H9 (cell line): ENCODE data around the gene THSD7B. TPM values are rescaled to one million over a fixed set of nuclear protein-coding genes. Genes with fewer than 3 reads are reported as not detected.

Experiments used
- DNase-seq: peaks from one replicate; pipeline ENCODE4 v3.0.0-alpha.2; 2017
- H2AFZ ChIP-seq: one replicate; pipeline ENCODE4 v1.6.1; 2013; ENCODE audit warnings: mild to moderate bottlenecking, low read length, control low read depth, moderate library complexity
- H2AK5ac ChIP-seq: 2 replicates; pipeline ENCODE4 v1.6.1; 2013; ENCODE audit warnings: low read length, control low read depth, mixed read lengths; ENCODE audit not compliant: insufficient read length
- H2BK120ac ChIP-seq: one replicate; pipeline ENCODE4 v1.6.1; 2013; ENCODE audit warnings: low read depth, mild to moderate bottlenecking, low read length, control low read depth, inconsistent platforms; ENCODE audit not compliant: poor library complexity, severe bottlenecking
- H2BK12ac ChIP-seq: 2 replicates; pipeline ENCODE4 v1.6.1; 2013; ENCODE audit warnings: low read length, control low read depth, mixed read lengths, low read depth; ENCODE audit not compliant: insufficient read length
- H2BK15ac ChIP-seq: 2 replicates; pipeline ENCODE4 v1.6.1; 2013; ENCODE audit warnings: low read depth, low read length, control low read depth
- H2BK20ac ChIP-seq: one replicate; pipeline ENCODE4 v1.6.1; 2013; ENCODE audit warnings: low read depth, mild to moderate bottlenecking, low read length, control low read depth, inconsistent platforms; ENCODE audit not compliant: poor library complexity, severe bottlenecking
- H2BK5ac ChIP-seq: 2 replicates; pipeline ENCODE4 v1.6.1; 2013; ENCODE audit warnings: low read length, control low read depth, mixed read lengths; ENCODE audit not compliant: insufficient read length
- H3K14ac ChIP-seq: 2 replicates; pipeline ENCODE4 v1.6.1; 2013; ENCODE audit warnings: low read length, control low read depth; ENCODE audit not compliant: insufficient read depth
- H3K18ac ChIP-seq: 2 replicates; pipeline ENCODE4 v1.6.1; 2013; ENCODE audit warnings: low read depth, mild to moderate bottlenecking, mixed read lengths, low read length, control low read depth; ENCODE audit not compliant: insufficient read length
- H3K23ac ChIP-seq: 2 replicates; pipeline ENCODE4 v1.6.1; 2013; ENCODE audit warnings: low read length, control low read depth, mixed read lengths, low read depth; ENCODE audit not compliant: insufficient read length
- H3K23me2 ChIP-seq: 2 replicates; pipeline ENCODE4 v1.6.1; 2013; ENCODE audit warnings: low read depth, mild to moderate bottlenecking, mixed read lengths, low read length, control low read depth; ENCODE audit not compliant: insufficient read length, poor library complexity, severe bottlenecking
- H3K27ac ChIP-seq: 2 replicates; pipeline ENCODE4 v1.5.1; 2013; ENCODE audit warnings: low read length, control low read depth, mixed read lengths, low read depth; ENCODE audit not compliant: insufficient read length
- H3K27me3 ChIP-seq: 2 replicates; pipeline ENCODE4 v1.6.1; 2013; ENCODE audit warnings: low read length, control low read depth, inconsistent platforms; ENCODE audit not compliant: insufficient read depth
- H3K4ac ChIP-seq: 2 replicates; pipeline ENCODE4 v1.6.1; 2013; ENCODE audit warnings: low read depth, mild to moderate bottlenecking, control low read depth, inconsistent platforms, low read length, moderate library complexity
- H3K4me1 ChIP-seq: 2 replicates; pipeline ENCODE4 v1.6.1; 2013; ENCODE audit warnings: low read length, control low read depth, inconsistent platforms; ENCODE audit not compliant: insufficient read depth
- H3K4me2 ChIP-seq: 2 replicates; pipeline ENCODE4 v1.6.1; 2013; ENCODE audit warnings: low read length, control low read depth, mixed read lengths; ENCODE audit not compliant: insufficient read length, insufficient read depth
- H3K56ac ChIP-seq: 2 replicates; pipeline ENCODE4 v1.6.1; 2013; ENCODE audit warnings: low read depth, mild to moderate bottlenecking, mixed read lengths, low read length, control low read depth; ENCODE audit not compliant: insufficient read length
- H3K79me1 ChIP-seq: 2 replicates; pipeline ENCODE4 v1.6.1; 2013; ENCODE audit warnings: low read depth, mild to moderate bottlenecking, moderate library complexity, low read length, control low read depth, inconsistent platforms; ENCODE audit not compliant: insufficient read depth, poor library complexity, severe bottlenecking
- H3K79me2 ChIP-seq: 2 replicates; pipeline ENCODE4 v1.6.1; 2013; ENCODE audit warnings: low read length, control low read depth, inconsistent platforms; ENCODE audit not compliant: insufficient read depth
- H3K9ac ChIP-seq: 2 replicates; pipeline ENCODE4 v1.6.1; 2013; ENCODE audit warnings: low read length, control low read depth, mixed read lengths; ENCODE audit not compliant: insufficient read length; ENCODE audit errors: extremely low read depth
- H3K9me3 ChIP-seq: one replicate; pipeline ENCODE4 v1.6.1; 2013; ENCODE audit warnings: low read depth, low read length, inconsistent platforms; ENCODE audit not compliant: control insufficient read depth
- H3T11ph ChIP-seq: one replicate; pipeline ENCODE4 v1.6.1; 2013; ENCODE audit warnings: mild to moderate bottlenecking, low read length, control low read depth, inconsistent platforms
- H4K20me1 ChIP-seq: one replicate; pipeline ENCODE4 v1.6.1; 2013; ENCODE audit not compliant: control insufficient read depth, insufficient read length, insufficient read depth
- H4K5ac ChIP-seq: 2 replicates; pipeline ENCODE4 v1.6.1; 2013; ENCODE audit warnings: low read depth, mild to moderate bottlenecking, mixed read lengths, low read length, control low read depth; ENCODE audit not compliant: insufficient read length
- H4K8ac ChIP-seq: replicated peaks from 2 replicates; pipeline ENCODE4 v1.6.1; 2013; ENCODE audit warnings: low read length, control low read depth, mixed read lengths, low read depth; ENCODE audit not compliant: insufficient read length
- H4K91ac ChIP-seq: 2 replicates; pipeline ENCODE4 v1.6.1; 2013; ENCODE audit warnings: low read depth, mild to moderate bottlenecking, moderate library complexity, mixed read lengths, low read length, control low read depth; ENCODE audit not compliant: insufficient read length
- H3K27ac Mint-ChIP-seq, 3 experiments: 2 replicates in 2 of 3; 3 replicates in 1 of 3; pipeline ENCODE4 v1.8.0; 2020 to 2021; ENCODE audit warnings: mixed read lengths in 3 of 3, mild to moderate bottlenecking in 1 of 3, moderate library complexity in 1 of 3
- H3K27me3 Mint-ChIP-seq: 2 replicates; pipeline ENCODE4 v1.8.0; 2021; ENCODE audit warnings: low read depth, mild to moderate bottlenecking, moderate library complexity, mixed read lengths
- H3K36me3 Mint-ChIP-seq, 3 experiments: 2 replicates in 2 of 3; 3 replicates in 1 of 3; pipeline ENCODE4 v1.8.0; 2020 to 2021; ENCODE audit warnings: low read depth in 3 of 3, mixed read lengths in 3 of 3; ENCODE audit not compliant: insufficient read depth in 1 of 3
- H3K4me1 Mint-ChIP-seq, 2 experiments: 2 replicates each; pipeline ENCODE4 v1.8.0; 2020; ENCODE audit warnings: mixed read lengths in 2 of 2
- H3K4me3 Mint-ChIP-seq, 2 experiments: 2 replicates in 1 of 2; 3 replicates in 1 of 2; pipeline ENCODE4 v1.8.0; 2020 to 2021; ENCODE audit warnings: mild to moderate bottlenecking in 2 of 2, mixed read lengths in 2 of 2, moderate library complexity in 1 of 2
- H3K9me3 Mint-ChIP-seq, 2 experiments: 2 replicates in 1 of 2; 3 replicates in 1 of 2; pipeline ENCODE4 v1.8.0; 2020; ENCODE audit warnings: mild to moderate bottlenecking in 2 of 2, mixed read lengths in 2 of 2, moderate library complexity in 1 of 2
- CTCF ChIP-seq: fragments of 200-600 bp; sonication (generic); conservative IDR thresholded peaks from 3 replicates; pipeline ENCODE4 v1.8.0; 2021; ENCODE audit warnings: antibody characterized with exemption, mild to moderate bottlenecking
- WGBS: extraction: QIAGEN DNeasy Blood & Tissue Kit; methylation state at CpG from one replicate; pipeline ENCODE4 v1.1.7; 2013; ENCODE audit warnings: missing lambda C conversion rate, low lambda C conversion rate, mixed read lengths; ENCODE audit not compliant: insufficient read length; ENCODE audit errors: extremely low coverage; 5-methylcytosine and 5-hydroxymethylcytosine counted together
- total RNA-seq: library from RNA; stranded (reverse); gene quantifications from 2 replicates; pipeline ENCODE4 v1.2.1, GENCODE V29; 2021

Gene THSD7B
- total RNA-seq, 1 experiment from 2014 or later = 0.85 TPM

GRCh38 chr2:137387044-137387443 is 621.7 kb downstream of the THSD7B start:
- H3K27ac Mint-ChIP-seq = no peak overlapping the region
- no peak overlapping the region for H2AFZ ChIP-seq
- H3K4me3 Mint-ChIP-seq = no peak overlapping the region
- no peaks in the 10 kb centered on the region for H3K9me3 ChIP-seq
- no peak overlapping the region for H2BK20ac ChIP-seq
- H3K9ac ChIP-seq = no peak overlapping the region
- no peak overlapping the region for H2AK5ac ChIP-seq
- H2BK120ac ChIP-seq = no peak overlapping the region
- H3K79me2 ChIP-seq = no peaks in the 10 kb centered on the region
- no peaks in the 10 kb centered on the region for H3K79me1 ChIP-seq
- H3K4me1 Mint-ChIP-seq = peaks cover 2 to 5% of the 10 kb centered on the region in 2 experiments; a peak in 2 of 4 replicates
- H2BK5ac ChIP-seq = no peak overlapping the region
- no peak overlapping the region for H3K56ac ChIP-seq
- H3K23ac ChIP-seq = no peak overlapping the region
- no peak overlapping the region for H3K4me2 ChIP-seq
- H3K4me1 ChIP-seq = no peaks in the 10 kb centered on the region
- H3K18ac ChIP-seq = no peak overlapping the region
- peaks cover 26 to 27% of the 10 kb centered on the region in 2 experiments for H3K9me3 Mint-ChIP-seq
- no peak overlapping the region for H4K91ac ChIP-seq
- no peak overlapping the region for H4K8ac ChIP-seq
- H3K14ac ChIP-seq = no peak overlapping the region
- no peak overlapping the region for H3T11ph ChIP-seq
- H3K27ac ChIP-seq = no peak overlapping the region
- TF ChIP-seq CTCF = no peak
- no peak overlapping the region for H2BK15ac ChIP-seq
- no peak overlapping the region for H3K4ac ChIP-seq
- no CpG with 5 or more reads among the region's 2 CpGs for WGBS
- H3K36me3 Mint-ChIP-seq = peaks cover 9 to 24% (median 18%) of the 10 kb centered on the region in 3 experiments
- H3K27me3 Mint-ChIP-seq = peaks cover 1% of the 10 kb centered on the region
- no peaks in the 10 kb centered on the region for H3K27me3 ChIP-seq
- H3K23me2 ChIP-seq = no peaks in the 10 kb centered on the region
- no peak overlapping the region for H2BK12ac ChIP-seq
- no peak overlapping the region for H4K5ac ChIP-seq
- H4K20me1 ChIP-seq = no peaks in the 10 kb centered on the region
- DNase-seq = no peak
